ENCODE results near the gene ZSCAN22.

Gene ZSCAN22

DNA sequence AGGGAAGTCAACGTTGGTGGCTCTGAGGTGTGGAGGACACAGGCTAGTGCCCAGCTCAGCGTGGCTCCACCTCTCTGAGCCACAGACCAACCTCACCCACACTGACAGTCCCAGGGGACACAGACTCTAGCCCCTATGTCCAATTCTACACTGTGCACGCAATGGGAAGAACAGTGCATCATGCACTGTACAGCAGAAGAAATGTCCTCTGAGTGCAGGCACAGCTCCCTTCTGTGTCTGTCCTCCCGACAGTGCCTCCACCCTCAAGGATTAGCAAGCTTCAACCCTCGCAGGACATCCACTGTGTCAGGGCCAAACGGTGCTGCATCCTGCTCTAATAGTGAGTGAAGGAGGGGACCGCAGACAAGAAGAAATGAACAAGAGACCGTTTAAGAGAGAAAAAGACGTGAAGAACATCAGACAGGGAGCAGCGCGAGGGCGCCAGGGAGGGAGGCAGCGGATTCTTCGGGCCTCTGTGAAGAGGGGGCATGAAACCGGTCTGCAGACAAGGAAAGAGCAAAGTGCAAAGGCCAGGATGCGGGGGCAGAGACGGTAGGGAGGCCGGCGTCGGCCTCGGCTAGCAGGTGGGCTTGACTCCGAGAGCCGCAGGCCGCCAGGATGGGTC is 53.4 kb downstream of the ZSCAN22 start:
- peak; percentile 63 for DNase-seq

DNA sequence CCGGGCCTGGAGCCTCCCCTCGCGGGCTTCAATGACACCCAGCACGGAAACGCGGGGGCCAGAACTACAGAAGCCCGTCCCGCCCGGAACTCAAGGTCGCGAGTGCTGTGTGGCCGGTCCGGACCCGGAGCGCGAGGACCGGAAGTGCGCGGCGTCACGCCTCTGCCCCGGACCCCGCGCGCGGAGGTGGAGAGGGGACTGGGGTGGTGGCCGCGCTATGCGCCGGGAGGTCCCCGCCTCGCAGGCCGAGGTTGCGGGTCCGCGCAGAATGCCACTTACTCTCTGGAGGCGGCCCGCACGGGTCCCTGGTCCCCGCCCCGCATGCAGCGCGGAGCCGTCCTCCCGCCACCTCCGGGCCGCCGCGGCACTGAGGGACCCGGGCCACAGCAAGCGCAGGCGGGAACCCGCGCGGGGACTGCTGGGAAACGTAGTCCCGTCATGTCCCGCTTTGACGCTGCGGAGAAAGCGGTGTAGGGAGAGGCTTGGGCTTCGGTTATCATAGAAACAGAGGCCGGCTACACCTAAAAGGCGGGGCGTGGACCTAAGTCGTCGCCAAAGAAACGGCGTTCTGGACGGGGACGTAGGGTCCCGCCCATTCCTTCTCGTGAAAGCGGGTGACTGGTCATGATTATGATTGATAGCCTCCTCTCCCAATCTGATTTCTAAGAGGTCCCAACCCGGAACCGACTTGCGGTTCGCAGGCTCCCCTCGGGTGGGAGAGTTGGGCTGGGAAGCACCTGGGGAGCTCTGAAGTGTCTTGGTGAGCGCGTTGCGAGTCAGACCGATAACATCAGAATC is 54.1 kb downstream of the ZSCAN22 start, which contains the start of gene ZNF837:
Gene ZNF837 (minus strand): TSS at position 369 of the 798 bp plus-strand sequence. CDS start 11,698 bp downstream, outside the sequence.
- peak; percentile 100 for DNase-seq

DNA sequence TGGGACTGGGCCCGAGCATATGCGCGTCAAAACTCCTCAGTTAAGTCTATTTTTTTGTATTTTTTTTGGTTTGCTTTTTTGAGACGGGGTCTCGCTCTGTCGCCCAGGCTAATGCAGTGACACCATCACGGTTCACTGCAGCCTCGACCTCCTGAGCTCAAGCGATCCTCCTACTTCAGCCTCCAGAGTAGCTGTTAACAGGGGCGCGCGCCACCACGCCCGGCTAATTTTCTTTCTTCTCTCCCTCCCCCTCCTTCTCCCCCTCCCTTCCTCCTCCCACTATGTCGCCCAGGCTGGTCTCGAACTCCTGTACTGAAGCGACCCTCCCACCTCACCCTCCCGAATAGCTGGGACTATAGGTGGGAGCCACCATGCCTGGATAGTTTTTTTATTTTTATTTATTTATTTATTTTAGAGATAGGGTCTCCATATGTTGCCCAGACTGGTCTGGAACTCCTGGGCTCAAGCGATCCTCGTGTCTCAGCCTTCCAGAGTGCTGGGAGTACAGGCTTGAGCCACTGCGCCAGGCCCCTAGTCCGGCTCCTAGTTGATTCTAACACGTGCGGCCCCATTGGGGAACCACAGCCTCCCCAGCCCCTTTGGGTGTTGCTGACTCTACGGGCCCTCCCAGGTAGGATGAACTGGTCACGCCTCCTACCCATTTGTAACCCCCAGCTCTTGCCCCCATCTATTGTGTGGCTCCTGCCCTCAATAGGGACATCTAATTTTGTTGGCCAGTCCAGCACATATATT is 54.8 kb downstream of the ZSCAN22 start:
- DNase-seq, result peak; percentile 57

DNA sequence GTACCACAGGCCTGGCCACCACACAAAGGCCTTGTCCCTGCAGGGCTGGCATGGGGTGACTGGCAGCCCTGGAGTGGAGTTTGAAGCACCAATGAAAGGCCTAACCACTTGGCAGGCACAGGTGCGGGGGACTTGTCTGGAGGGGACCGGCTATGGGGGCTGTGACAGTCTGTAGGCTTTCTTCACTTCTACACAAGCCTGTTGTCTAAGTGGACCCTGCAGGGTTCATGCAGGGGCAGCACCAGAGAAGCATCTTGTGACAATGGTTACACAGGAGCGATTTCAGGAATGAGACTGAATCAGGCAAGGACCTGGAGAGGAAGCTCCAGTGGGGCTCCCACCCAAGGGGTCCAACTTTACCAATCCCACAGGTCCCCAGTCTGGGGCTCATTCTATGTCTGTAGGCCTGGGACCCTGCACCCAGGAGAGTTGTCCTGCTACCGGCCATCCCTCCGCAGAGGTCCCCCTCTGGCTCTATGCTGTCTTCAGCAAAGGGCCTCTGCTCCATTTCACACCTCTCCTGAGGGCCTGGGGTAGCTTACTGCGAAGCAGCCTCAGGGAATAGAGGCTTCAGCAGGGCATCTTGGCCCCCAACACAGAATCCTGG is 56.3 kb downstream of the ZSCAN22 start:
- DNase-seq, result no peak

DNA sequence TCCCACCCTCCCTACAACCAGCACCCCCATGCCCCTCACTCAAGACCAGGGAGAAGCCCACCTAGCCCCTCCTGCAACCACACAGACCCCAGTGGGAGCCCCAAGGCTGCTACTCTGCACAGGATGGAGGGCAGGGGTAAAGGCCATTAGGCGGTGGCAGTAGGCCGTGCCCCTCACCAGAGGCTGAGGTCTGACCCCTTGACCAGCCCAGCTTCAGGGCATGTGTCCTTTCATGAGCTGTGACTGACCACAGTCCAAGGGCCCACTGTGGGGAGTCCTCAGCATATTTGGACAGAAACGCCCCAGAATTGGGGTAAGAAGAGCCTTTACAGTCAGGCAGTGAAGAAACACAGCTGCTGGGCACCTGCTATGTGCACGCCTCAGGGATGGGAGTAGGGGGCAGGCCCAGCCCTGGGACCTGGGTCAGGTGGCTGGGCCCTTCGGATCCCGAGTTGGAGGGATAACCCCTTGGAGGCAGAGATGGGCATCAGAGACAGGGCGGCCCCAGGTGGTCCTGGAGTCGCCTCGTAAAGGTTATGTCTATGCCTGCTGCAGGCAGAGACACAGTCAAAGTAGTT is 58.6 kb downstream of the ZSCAN22 start:
- DNase-seq, result no peak

DNA sequence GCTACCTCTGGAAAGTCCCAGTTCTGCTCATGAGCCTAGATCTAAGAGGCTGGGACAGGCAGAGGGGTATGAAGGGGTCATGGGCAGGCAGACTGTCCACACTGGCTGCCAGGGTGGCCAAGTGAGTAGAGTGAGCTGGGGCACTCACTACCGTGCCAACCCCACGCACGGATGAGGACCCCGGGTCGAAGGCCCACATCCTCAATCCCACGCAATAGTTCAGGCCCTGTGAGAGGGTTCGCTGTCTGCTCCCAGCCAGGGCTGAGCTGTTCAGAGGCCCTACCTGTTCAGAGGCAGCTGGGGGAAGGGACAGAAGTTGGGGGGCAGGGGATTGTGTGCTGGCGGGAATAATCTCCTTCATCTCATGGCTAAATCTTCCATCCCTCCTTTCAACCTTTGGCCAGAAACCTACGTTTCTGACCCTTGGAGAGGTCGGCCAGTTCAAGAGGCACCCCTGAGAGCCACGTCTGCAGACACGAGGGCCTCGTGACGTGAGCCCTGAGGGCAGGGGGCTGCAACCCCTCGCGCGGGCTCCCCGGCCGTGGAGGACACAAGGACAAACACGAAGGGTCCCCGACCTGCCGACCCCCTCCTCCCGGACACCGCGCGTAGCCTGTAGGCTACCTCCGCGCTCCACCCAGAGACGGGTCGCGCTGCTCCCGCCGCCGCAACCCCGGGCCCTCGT is 59.2 kb downstream of the ZSCAN22 start:
- DNase-seq, result peak; percentile 63

DNA sequence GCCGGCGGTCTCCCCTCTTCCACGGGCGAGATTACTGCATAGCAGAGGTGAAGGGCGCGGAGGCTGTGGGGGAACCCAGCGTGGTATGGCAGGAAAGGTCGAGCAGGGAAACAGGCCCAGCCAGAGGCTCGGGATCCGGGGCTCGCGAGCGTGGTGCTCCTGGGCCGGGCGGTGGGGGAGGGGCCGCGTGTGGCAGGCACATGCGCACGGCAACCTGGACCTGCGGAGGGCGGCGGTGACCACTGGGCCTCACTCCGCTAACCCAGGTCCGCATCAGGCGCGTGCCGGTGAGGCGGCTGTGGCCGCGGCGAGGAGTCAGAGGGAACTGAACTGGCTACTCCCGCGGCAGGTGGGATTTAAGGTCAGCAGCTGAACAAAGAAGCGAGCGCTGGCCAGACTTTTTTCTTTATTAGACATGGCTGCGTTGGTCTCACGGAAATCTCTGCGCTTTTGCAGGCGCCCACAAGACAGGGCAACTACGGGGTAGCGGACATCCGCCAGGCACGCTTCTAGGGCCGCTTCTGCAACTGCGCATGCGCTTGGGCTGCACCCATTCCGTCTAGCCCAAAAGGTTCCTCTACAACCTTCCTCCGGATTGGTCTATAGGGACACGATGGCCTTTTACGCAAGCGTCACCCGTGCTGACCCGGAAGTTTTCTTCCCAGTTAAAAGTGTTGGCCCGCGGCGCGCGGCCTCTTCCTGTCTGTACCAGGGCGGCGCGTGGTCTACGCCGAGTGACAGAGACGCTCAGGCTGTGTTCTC is 60.0 kb downstream of the ZSCAN22 start, which contains the start of gene RPS5:
Gene RPS5 (plus strand): TSS at position 694 of the 762 bp plus-strand sequence. CDS start 869 bp downstream, outside the sequence.
- peak; percentile 99 for DNase-seq

DNA sequence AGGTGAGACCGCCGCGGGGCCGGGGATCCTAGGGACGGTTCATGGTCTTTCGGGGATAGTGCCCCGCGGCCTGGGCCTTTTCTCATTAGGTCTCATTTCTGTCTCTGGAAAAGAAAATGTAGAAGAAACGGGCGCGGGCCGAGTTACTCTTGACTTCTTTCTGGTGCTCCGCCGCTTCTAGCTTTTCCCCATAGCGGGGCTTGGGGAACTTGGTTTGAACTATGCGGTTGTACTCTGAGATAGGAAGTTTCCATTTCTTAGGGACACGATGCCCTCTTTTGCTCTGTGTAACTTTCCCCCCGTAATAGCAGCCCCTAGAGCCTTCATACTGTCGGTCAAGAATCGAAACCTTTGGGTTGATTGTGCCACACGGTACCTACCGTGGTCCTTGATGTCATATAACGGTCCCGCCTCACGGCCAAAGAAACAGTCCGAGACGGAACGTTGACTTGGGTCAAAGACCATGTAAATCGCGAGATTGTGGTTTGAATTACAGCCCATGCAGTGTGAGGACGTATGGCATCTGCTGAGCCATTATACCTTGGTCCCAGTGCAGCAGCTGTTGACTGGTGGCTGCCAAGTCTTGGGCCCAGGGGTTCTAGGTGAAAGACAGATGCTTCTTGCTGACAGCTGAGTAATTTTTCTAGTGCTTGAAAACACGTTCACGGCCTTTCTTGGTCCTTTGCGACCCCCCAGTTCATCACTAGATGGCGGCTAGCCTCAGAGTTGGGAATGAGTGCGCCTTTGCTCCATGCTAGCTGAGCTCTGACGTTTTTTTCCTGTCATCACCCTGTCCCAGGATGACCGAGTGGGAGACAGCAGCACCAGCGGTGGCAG is 60.8 kb downstream of the ZSCAN22 start:
- peak; percentile 46 for DNase-seq

DNA sequence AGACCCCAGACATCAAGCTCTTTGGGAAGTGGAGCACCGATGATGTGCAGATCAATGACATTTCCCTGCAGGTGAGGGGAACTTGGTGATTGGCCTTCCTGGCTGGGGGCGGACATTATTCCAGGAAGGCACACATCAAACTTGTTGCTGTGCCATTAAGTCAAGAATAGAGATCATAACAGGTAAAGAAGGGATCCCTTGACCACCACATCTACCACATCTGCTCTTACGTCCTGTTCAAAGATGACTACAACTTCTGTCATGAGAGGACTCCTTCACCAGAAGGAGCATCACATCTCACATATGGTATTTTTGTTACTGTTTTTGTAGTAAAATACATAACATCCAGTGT is 61.4 kb downstream of the ZSCAN22 start:
- no peak for DNase-seq
